Measurements from ENCODE around the gene MYO3B.

Gene MYO3B

GRCh38 chr2:170249761-170250160 lies 71.8 kb downstream of the MYO3B start:
- Histone ChIP-seq H3K27ac (no peak overlapping the region), H3K4me3 (no peak overlapping the region), H3K36me3 (ENCODE audit: insufficient read depth, low read length) (no peaks in the 10 kb centered on the region), H3K9me3 (ENCODE audit: low read depth, low read length) (no peaks in the 10 kb centered on the region), H3K9ac (ENCODE audit: insufficient read length) (no peak overlapping the region)
- DNase-seq (ENCODE audit: low read depth, low spot score), result no peak
- TF ChIP-seq FOXP2 (optimal IDR thresholded peaks at IDR 0.05; ENCODE audit: control extremely low read depth, extremely low read length, insufficient read depth), result no peak

GRCh38 chr2:170250584-170250983 lies 72.6 kb downstream of the MYO3B start:
- Histone ChIP-seq H3K9ac (ENCODE audit: insufficient read length) (no peak overlapping the region), H3K9me3 (ENCODE audit: low read depth, low read length) (no peaks in the 10 kb centered on the region), H3K36me3 (ENCODE audit: insufficient read depth, low read length) (no peaks in the 10 kb centered on the region), H3K27ac (no peak overlapping the region), H3K4me3 (no peak overlapping the region)
- no peak for TF ChIP-seq POLR2AphosphoS5 (IDR thresholded peaks at IDR 0.05; ENCODE audit: borderline replicate concordance, low read depth, low read length)
- TF ChIP-seq FOXP2 (optimal IDR thresholded peaks at IDR 0.05; ENCODE audit: control extremely low read depth, extremely low read length, insufficient read depth), result no peak
- no peak for TF ChIP-seq EZH2 (IDR thresholded peaks at IDR 0.05)
- no peak for DNase-seq (ENCODE audit: low read depth, low spot score)

- no peak overlapping the region for H3K27ac ChIP-seq
- TF ChIP-seq FOXP2 (optimal IDR thresholded peaks at IDR 0.05; ENCODE audit: control extremely low read depth, extremely low read length, insufficient read depth) (no peak), EZH2 (IDR thresholded peaks at IDR 0.05) (no peak), POLR2AphosphoS5 (IDR thresholded peaks at IDR 0.05; ENCODE audit: borderline replicate concordance, low read depth, low read length) (no peak)
- H3K4me3 ChIP-seq, result no peak overlapping the region
- H3K36me3 ChIP-seq (ENCODE audit: insufficient read depth, low read length), result no peaks in the 10 kb centered on the region
- no peaks in the 10 kb centered on the region for H3K9me3 ChIP-seq (ENCODE audit: low read depth, low read length)
- no peak for DNase-seq (ENCODE audit: low read depth, low spot score)
- no peak overlapping the region for H3K9ac ChIP-seq (ENCODE audit: insufficient read length)
These were observed 74.5 kb downstream of the MYO3B start for GRCh38 chr2:170252414-170252813.

DNA sequence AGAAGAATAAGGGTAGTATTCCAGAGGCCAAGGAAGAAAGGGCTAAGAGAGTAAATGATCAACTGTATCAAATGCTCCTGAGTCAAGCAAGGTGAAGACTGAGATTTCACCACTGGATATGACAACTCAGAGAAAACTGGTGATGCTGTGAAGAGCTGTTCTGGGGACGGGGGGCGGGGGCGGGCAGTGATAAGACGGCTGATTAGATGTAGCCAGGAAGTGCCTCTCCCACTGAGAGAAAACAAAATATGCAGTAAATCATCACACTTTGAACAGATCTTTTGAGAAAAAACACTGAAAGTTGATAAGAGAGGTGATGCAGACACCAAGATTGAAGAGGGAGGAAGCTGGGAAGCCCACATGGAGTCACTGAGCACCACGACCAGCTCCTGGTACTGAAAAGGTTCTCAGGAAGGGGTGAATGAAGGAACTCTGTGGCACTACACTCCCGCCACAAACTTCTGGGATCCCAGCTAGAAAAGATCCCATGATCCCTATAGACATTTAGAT lies 75.8 kb downstream of the MYO3B start:
- TF ChIP-seq FOXP2 (optimal IDR thresholded peaks at IDR 0.05; ENCODE audit: control extremely low read depth, extremely low read length, insufficient read depth) (no peak), EZH2 (IDR thresholded peaks at IDR 0.05) (no peak), POLR2AphosphoS5 (IDR thresholded peaks at IDR 0.05; ENCODE audit: borderline replicate concordance, low read depth, low read length) (no peak)
- DNase-seq (ENCODE audit: low read depth, low spot score), result no peak

GRCh38 chr2:170254293-170254732 lies 76.4 kb downstream of the MYO3B start:
- TF ChIP-seq FOXP2 (optimal IDR thresholded peaks at IDR 0.05; ENCODE audit: control extremely low read depth, extremely low read length, insufficient read depth) (no peak), EZH2 (IDR thresholded peaks at IDR 0.05) (no peak), POLR2AphosphoS5 (IDR thresholded peaks at IDR 0.05; ENCODE audit: borderline replicate concordance, low read depth, low read length) (no peak)
- no peak overlapping the region for H3K9ac ChIP-seq (ENCODE audit: insufficient read length)
- DNase-seq (ENCODE audit: low read depth, low spot score), result no peak
- H3K36me3 ChIP-seq (ENCODE audit: insufficient read depth, low read length), result no peaks in the 10 kb centered on the region
- no peaks in the 10 kb centered on the region for H3K9me3 ChIP-seq (ENCODE audit: low read depth, low read length)
- no peak overlapping the region for H3K27ac ChIP-seq
- no peak overlapping the region for H3K4me3 ChIP-seq

More for the DNA sequence above, 75.8 kb downstream of the MYO3B start:
- Histone ChIP-seq H3K9me3 (ENCODE audit: low read depth, low read length) (no peaks in the 10 kb centered on the region), H3K36me3 (ENCODE audit: insufficient read depth, low read length) (no peaks in the 10 kb centered on the region), H3K4me3 (no peak overlapping the region), H3K9ac (ENCODE audit: insufficient read length) (no peak overlapping the region), H3K27ac (no peak overlapping the region)

DNA sequence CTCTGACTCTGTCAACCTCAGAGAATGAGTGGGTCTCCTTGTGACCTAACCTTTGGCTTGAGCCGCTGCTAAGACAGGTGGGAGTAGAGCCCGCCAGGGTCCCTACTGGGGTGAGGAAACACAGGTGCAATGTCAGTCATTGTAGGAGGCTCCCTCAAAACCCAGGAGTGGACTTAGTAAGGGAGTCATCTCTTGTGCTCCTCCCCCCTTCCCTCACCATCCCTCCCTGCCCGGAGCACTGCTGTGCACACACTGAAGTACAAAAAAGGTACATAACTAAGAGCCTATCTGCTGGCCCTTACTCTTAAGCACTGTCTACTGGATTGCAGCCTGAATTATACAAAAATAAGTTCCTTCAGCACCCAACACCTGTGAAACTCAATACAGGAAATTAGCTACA lies 77.2 kb downstream of the MYO3B start:
- no peak overlapping the region for H3K4me3 ChIP-seq
- no peaks in the 10 kb centered on the region for H3K36me3 ChIP-seq (ENCODE audit: insufficient read depth, low read length)
- TF ChIP-seq EZH2 (IDR thresholded peaks at IDR 0.05) (no peak), FOXP2 (optimal IDR thresholded peaks at IDR 0.05; ENCODE audit: control extremely low read depth, extremely low read length, insufficient read depth) (no peak), POLR2AphosphoS5 (IDR thresholded peaks at IDR 0.05; ENCODE audit: borderline replicate concordance, low read depth, low read length) (no peak)
- no peak overlapping the region for H3K27ac ChIP-seq
- no peaks in the 10 kb centered on the region for H3K9me3 ChIP-seq (ENCODE audit: low read depth, low read length)
- DNase-seq (ENCODE audit: low read depth, low spot score), result no peak
- no peak overlapping the region for H3K9ac ChIP-seq (ENCODE audit: insufficient read length)

DNA sequence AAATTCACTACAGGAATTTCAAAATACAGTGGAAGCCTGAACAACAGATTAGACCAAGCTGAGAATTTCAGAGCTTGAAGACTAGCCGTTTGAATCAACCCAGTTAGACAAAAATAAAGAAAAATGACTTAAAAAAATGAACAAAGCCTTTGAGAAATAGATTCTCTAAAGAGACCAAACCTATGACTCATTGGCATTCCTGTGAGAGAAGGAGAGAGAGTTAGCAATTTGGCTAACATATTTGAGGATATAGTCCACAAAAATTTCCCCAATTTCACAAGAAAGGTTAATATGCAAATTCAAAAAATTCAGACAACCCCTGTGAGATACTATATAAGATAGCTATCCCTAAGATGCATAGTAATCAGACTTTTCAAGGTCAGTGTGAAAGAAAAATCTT lies 78.0 kb downstream of the MYO3B start:
- Histone ChIP-seq H3K9ac (ENCODE audit: insufficient read length) (no peak overlapping the region), H3K9me3 (ENCODE audit: low read depth, low read length) (no peaks in the 10 kb centered on the region), H3K27ac (no peak overlapping the region), H3K4me3 (no peak overlapping the region), H3K36me3 (ENCODE audit: insufficient read depth, low read length) (no peaks in the 10 kb centered on the region)
- DNase-seq (ENCODE audit: low read depth, low spot score), result no peak
- TF ChIP-seq POLR2AphosphoS5 (IDR thresholded peaks at IDR 0.05; ENCODE audit: borderline replicate concordance, low read depth, low read length), result no peak
- TF ChIP-seq FOXP2 (optimal IDR thresholded peaks at IDR 0.05; ENCODE audit: control extremely low read depth, extremely low read length, insufficient read depth), result no peak
- no peak for TF ChIP-seq EZH2 (IDR thresholded peaks at IDR 0.05)

GRCh38 chr2:170258382-170258781 lies 80.4 kb downstream of the MYO3B start:
- Histone ChIP-seq H3K9ac (ENCODE audit: insufficient read length) (no peak overlapping the region), H3K9me3 (ENCODE audit: low read depth, low read length) (no peaks in the 10 kb centered on the region)

DNA sequence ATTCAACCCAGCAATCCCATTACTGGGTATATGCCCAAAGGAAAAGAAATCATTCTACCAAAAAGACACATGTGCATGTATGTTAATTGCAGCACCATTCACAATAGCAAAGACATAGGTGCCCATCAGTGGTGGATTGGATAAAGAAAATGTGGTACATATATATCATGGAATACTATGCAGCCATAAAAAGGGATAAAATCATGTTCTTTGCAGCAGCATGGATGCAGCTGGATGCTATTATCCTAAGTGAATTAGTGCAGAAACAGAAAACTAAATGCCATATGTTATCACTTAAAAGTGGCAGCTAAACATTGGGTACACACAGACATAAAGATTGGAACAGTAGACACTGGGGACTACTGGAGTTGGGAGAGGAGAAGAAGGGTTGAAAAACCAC lies 82.2 kb downstream of the MYO3B start:
- H3K9me3 ChIP-seq (ENCODE audit: low read depth, low read length), result no peaks in the 10 kb centered on the region
- no peak for TF ChIP-seq EZH2 (IDR thresholded peaks at IDR 0.05)
- no peak for TF ChIP-seq FOXP2 (optimal IDR thresholded peaks at IDR 0.05; ENCODE audit: control extremely low read depth, extremely low read length, insufficient read depth)
- TF ChIP-seq POLR2AphosphoS5 (IDR thresholded peaks at IDR 0.05; ENCODE audit: borderline replicate concordance, low read depth, low read length), result no peak
- H3K27ac ChIP-seq, result no peak overlapping the region
- no peak for DNase-seq (ENCODE audit: low read depth, low spot score)
- no peak overlapping the region for H3K9ac ChIP-seq (ENCODE audit: insufficient read length)
- H3K36me3 ChIP-seq (ENCODE audit: insufficient read depth, low read length), result no peaks in the 10 kb centered on the region
- no peak overlapping the region for H3K4me3 ChIP-seq

More at GRCh38 chr2:170258382-170258781, 80.4 kb downstream of the MYO3B start:
- H3K4me3 ChIP-seq, result no peak overlapping the region
- TF ChIP-seq FOXP2 (optimal IDR thresholded peaks at IDR 0.05; ENCODE audit: control extremely low read depth, extremely low read length, insufficient read depth) (no peak), POLR2AphosphoS5 (IDR thresholded peaks at IDR 0.05; ENCODE audit: borderline replicate concordance, low read depth, low read length) (no peak), EZH2 (IDR thresholded peaks at IDR 0.05) (no peak)
- H3K27ac ChIP-seq, result no peak overlapping the region
- DNase-seq (ENCODE audit: low read depth, low spot score), result no peak
- H3K36me3 ChIP-seq (ENCODE audit: insufficient read depth, low read length), result no peaks in the 10 kb centered on the region
